ENCODE measurements around the gene NTM.

Gene NTM

DNA sequence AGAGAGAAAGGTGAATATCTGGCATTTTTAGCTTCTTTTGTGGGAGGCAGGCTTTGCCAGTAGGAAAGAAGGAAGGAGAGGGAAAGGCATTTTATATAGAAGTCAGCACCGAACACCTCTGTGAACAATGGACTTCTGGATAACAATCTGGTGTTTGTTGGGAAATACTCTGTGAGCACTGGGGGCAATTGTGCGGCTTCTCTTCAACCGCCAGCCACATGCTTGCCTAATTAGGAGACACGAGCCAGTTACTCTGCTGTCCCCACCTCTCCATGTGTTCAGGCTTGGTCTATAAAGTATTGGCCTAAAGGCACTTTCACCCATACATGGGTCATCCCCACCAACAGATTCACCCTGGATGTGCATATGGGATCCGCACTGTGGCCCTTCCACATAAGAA, 523.6 kb downstream of the NTM start:
- DNase-seq (ENCODE audit: insufficient read length, low spot score): no peak
- TF ChIP-seq, protein P1, sequence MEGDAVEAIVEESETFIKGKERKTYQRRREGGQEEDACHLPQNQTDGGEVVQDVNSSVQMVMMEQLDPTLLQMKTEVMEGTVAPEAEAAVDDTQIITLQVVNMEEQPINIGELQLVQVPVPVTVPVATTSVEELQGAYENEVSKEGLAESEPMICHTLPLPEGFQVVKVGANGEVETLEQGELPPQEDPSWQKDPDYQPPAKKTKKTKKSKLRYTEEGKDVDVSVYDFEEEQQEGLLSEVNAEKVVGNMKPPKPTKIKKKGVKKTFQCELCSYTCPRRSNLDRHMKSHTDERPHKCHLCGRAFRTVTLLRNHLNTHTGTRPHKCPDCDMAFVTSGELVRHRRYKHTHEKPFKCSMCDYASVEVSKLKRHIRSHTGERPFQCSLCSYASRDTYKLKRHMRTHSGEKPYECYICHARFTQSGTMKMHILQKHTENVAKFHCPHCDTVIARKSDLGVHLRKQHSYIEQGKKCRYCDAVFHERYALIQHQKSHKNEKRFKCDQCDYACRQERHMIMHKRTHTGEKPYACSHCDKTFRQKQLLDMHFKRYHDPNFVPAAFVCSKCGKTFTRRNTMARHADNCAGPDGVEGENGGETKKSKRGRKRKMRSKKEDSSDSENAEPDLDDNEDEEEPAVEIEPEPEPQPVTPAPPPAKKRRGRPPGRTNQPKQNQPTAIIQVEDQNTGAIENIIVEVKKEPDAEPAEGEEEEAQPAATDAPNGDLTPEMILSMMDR (IDR thresholded peaks at IDR 0.05; ENCODE audit: insufficient read depth, missing control alignments): no peak
- no peak for FAIRE-seq

DNA sequence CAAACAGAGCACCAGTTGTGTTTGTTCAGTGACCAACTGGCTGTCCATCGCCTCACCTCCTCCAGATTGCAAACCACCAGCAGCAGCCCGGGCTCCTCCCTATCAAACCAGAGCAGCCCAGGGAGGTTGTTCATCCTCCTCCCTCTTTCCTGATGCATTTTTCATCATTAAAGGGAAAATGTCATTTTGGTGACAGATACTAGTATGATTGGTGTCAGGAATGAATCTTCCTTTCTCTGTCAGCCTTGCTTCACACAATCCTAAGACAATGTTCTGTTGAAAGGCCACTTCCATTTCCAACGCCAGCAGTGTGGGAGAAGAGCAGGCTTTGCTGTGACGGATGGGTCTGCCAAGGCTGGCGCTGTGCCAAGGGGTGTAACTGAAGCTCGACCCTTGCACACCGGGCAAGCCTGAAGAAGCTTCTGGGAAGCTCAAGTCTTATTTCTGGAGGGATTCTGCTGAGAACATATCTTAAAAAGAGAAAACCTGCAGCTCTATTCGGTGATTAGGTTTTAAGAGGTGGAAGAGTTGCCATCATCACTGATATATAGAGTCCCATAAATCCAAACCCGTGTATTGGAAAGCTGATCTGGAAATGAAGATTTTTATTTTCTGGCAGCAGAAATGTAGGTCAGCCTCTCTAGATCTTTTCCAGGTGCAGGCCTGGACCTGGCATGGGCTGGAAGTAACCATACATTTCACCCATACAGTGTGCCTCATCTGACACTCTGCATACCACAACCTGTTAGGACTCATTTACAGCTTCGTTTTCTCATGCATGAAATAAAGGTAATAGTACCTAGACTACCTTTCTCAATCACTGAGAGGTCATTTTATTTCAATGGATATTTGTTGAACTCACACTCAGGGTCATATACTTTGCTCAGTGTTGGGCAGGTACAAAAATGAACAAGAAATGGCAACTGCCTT, 524.5 kb downstream of the NTM start:
- DNase-seq (ENCODE audit: insufficient read length, low spot score) (no peak), FAIRE-seq (no peak)
- TF ChIP-seq, protein P1 (IDR thresholded peaks at IDR 0.05; ENCODE audit: insufficient read depth, missing control alignments): no peak

DNA sequence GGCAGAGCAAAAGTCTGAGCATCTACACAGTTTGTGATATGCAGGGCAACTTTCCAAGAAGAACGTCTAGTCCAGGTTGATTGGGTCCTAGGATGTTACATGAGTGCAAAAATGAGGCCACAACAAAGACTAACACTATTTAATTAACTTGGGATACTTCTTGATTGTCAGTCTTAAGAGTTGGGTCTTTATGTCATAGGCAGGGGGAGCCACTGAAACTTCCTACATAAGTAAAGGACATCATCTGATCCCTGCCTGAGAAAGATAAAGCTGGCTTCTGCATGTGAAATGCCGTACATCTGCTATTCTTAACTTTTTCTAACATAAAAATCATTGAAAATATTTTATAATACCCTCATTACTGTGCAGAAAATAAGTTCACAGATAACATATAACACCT, 525.5 kb downstream of the NTM start:
- TF ChIP-seq, protein P1 (IDR thresholded peaks at IDR 0.05; ENCODE audit: insufficient read depth, missing control alignments): no peak
- DNase-seq (ENCODE audit: insufficient read length, low spot score): no peak
- no peak for FAIRE-seq

DNA sequence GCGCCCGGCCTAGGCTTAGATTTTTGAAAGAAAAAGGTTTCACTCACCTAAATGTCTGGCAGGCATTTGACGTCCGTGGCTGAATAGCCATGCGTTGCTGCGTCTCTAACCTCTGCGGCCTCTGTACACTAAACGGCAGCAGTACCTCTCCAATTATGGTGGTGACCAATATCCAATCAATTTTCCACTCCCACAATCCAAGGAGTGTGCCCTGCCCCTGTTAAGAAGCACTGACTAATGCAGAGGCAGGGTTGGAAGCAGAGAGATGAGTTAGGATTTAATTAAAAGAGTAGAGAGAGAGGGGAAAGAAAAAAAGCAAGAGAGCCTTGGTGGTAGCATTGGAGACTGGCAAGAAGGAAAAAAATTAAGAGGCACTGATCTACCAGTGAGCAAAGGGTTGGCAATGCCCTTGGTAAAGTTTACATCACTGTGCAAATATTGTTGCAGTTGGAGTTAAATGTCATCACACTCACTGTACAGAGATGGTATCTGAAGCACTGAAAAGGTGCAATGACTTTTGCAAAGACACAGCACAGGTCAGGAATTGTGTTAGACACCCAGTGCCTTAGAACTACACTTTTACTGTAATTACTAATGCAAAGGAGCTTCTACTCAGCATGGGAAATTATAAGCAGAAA, 526.7 kb downstream of the NTM start:
- FAIRE-seq (no peak), DNase-seq (ENCODE audit: insufficient read length, low spot score) (no peak)
- TF ChIP-seq, protein P1 (IDR thresholded peaks at IDR 0.05; ENCODE audit: insufficient read depth, missing control alignments): no peak

DNA sequence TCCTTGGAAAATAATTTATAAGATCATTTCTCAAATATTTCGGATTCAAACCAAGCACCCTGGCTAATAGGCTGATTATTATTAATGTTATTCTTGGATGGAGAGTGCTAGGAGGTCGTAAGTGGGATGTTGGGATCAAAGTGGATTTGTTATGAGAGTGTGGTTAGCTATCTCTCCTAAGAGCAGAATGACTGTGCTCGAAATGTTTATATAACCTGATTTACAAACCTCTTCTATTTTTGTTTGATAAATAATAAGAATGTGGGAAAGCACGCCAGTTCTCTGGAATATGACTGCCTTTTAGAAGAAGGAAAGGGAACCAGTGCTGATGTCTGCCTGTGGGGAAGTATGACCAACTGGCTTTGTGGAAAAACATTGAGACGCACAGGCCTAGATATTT, 527.5 kb downstream of the NTM start:
- DNase-seq (ENCODE audit: insufficient read length, low spot score) (no peak), FAIRE-seq (no peak)
- TF ChIP-seq, protein P1 (IDR thresholded peaks at IDR 0.05; ENCODE audit: insufficient read depth, missing control alignments): no peak

DNA sequence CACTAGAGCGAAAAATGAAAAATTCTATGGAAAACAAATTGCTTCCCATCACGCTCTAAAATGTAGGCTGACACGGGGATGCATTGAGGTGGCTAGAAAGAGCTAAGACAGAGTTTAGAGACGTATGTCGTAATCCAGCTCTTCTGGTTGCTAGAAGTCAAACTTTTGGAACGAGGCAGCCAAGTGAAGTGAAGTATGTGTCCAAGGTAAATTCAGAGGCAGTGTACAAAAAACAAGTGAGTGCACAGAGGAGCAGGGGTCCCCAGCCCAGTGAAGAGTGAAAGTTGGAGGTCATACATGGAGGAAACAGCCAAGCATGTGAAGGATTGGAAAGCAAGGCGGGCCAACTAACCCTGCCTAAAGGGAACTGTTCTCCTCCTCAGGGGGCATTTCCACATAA, 528.5 kb downstream of the NTM start:
- TF ChIP-seq, protein P1 (IDR thresholded peaks at IDR 0.05; ENCODE audit: insufficient read depth, missing control alignments): no peak
- FAIRE-seq (no peak), DNase-seq (ENCODE audit: insufficient read length, low spot score) (no peak)
